ENCODE measurements around the gene RCN1. TPM values are rescaled to one million over a fixed set of nuclear protein-coding genes. Genes with fewer than 3 reads are reported as not detected.

The RCN1 gene
- total and polyA plus RNA-seq, 2 experiments from 2014 or later, result 107 to 140 TPM

- TF ChIP-seq EZH2phosphoT487 (IDR thresholded peaks at IDR 0.05; ENCODE audit: unreplicated experiment) (no peak), CTCF (conservative IDR thresholded peaks at IDR 0.05; ENCODE audit: low read depth in 2 of 2) (no peak), JUNB (IDR thresholded peaks at IDR 0.05; ENCODE audit: unreplicated experiment) (no peak), ETS1 (IDR thresholded peaks at IDR 0.05) (no peak), STAT1 (IDR thresholded peaks at IDR 0.05; ENCODE audit: unreplicated experiment) (no peak), ZNF331 (CRISPR knock-in tag; IDR thresholded peaks at IDR 0.05; ENCODE audit: low read depth) (no peak), EZH2 (IDR thresholded peaks at IDR 0.05; ENCODE audit: low read depth, unreplicated experiment) (no peak)
These were observed 58.9 kb downstream of the RCN1 start (continued) for GRCh38 chr11:32149748-32150147.

- Mint-ChIP-seq H3K4me1 (peaks cover 3% of the 10 kb centered on the region; the same call in 1 of the 3 replicates), H3K36me3 (ENCODE audit: low read depth) (no peaks in the 10 kb centered on the region), H3K27ac (no peak overlapping the region), H3K4me3 (no peak overlapping the region), H3K9me3 (peaks cover 3% of the 10 kb centered on the region), H3K27me3 (ENCODE audit: insufficient read depth, low read depth, poor library complexity) (no peaks in the 10 kb centered on the region)
- no peaks in the 10 kb centered on the region for H3K4me1 ChIP-seq (ENCODE audit: insufficient read depth)
- ATAC-seq, result no peak
- H3K4me3 ChIP-seq, result no peak overlapping the region
- TF ChIP-seq EZH2phosphoT487 (IDR thresholded peaks at IDR 0.05; ENCODE audit: unreplicated experiment), result no peak
- H3K79me2 ChIP-seq (replicated peaks; ENCODE audit: insufficient read depth), result no peaks in the 10 kb centered on the region
- DNase-seq (ENCODE audit: low spot score), result no peak
- no peaks in the 10 kb centered on the region for H3K36me3 ChIP-seq (ENCODE audit: insufficient read depth)
- H3K9me2 ChIP-seq (ENCODE audit: insufficient read depth), result peaks cover 6% of the 10 kb centered on the region; the same call in 1 of the 2 replicates
- no peak overlapping the region for H3K4me2 ChIP-seq
- H3K27me3 ChIP-seq (ENCODE audit: insufficient read depth), result no peaks in the 10 kb centered on the region
- no peak overlapping the region for H3K27ac ChIP-seq (ENCODE audit: low read depth)
- H4K20me1 ChIP-seq (replicated peaks; ENCODE audit: insufficient read depth), result no peaks in the 10 kb centered on the region
- H2AFZ ChIP-seq, result no peak overlapping the region
- H3F3A ChIP-seq (replicated peaks; ENCODE audit: low read depth), result no peaks in the 10 kb centered on the region
These were observed 60.2 kb downstream of the RCN1 start for GRCh38 chr11:32151027-32151426.

GRCh38 chr11:32152216-32152615 lies 61.3 kb downstream of the RCN1 start:
- H3K4me1 Mint-ChIP-seq, result peaks cover 3% of the 10 kb centered on the region; the same call in 1 of the 3 replicates
- DNase-seq (ENCODE audit: low spot score) (no peak), ATAC-seq (no peak)
- no peak overlapping the region for H3K27ac Mint-ChIP-seq
- H3K27me3 Mint-ChIP-seq (ENCODE audit: insufficient read depth, low read depth, poor library complexity), result no peaks in the 10 kb centered on the region
- Histone ChIP-seq H3K27me3 (ENCODE audit: insufficient read depth) (no peaks in the 10 kb centered on the region), H3K36me3 (ENCODE audit: insufficient read depth) (no peaks in the 10 kb centered on the region), H3K79me2 (replicated peaks; ENCODE audit: insufficient read depth) (no peaks in the 10 kb centered on the region), H3K27ac (ENCODE audit: low read depth) (no peak overlapping the region), H3K9me2 (ENCODE audit: insufficient read depth) (peaks cover 4% of the 10 kb centered on the region; the same call in 1 of the 2 replicates), H3F3A (replicated peaks; ENCODE audit: low read depth) (no peaks in the 10 kb centered on the region), H3K4me3 (no peak overlapping the region), H3K4me2 (no peak overlapping the region), H3K4me1 (ENCODE audit: insufficient read depth) (no peaks in the 10 kb centered on the region), H2AFZ (no peak overlapping the region), H4K20me1 (replicated peaks; ENCODE audit: insufficient read depth) (no peaks in the 10 kb centered on the region)
- no peak overlapping the region for H3K4me3 Mint-ChIP-seq
- no peaks in the 10 kb centered on the region for H3K36me3 Mint-ChIP-seq (ENCODE audit: low read depth)
- peaks cover 2% of the 10 kb centered on the region; the same call in 2 of the 3 replicates for H3K9me3 Mint-ChIP-seq
- TF ChIP-seq CTCF (conservative IDR thresholded peaks at IDR 0.05; ENCODE audit: low read depth in 2 of 2), result no peak
- TF ChIP-seq REST (IDR thresholded peaks at IDR 0.05; ENCODE audit: unreplicated experiment), result no peak
- TF ChIP-seq EZH2phosphoT487 (IDR thresholded peaks at IDR 0.05; ENCODE audit: unreplicated experiment), result no peak
- no peak for TF ChIP-seq ZNF114 (CRISPR knock-in tag; IDR thresholded peaks at IDR 0.05)
- TF ChIP-seq ZNF331 (CRISPR knock-in tag; IDR thresholded peaks at IDR 0.05; ENCODE audit: low read depth), result no peak
- no peak for TF ChIP-seq POLR2AphosphoS5 (IDR thresholded peaks at IDR 0.05; ENCODE audit: low read depth)
